SK-N-SH (cell line): ENCODE data around the gene CRIP3. TPM values are rescaled to one million over a fixed set of nuclear protein-coding genes. Genes with fewer than 3 reads are reported as not detected.

Experiments used
- CTCF ChIA-PET: fragments of 300-600, 350-600 bp; formaldehyde crosslinking; extraction: SDS; loops from one replicate; lab custom pipeline; 2021; lab: Yijun Ruan, JAX
- POLR2A ChIA-PET: fragments of 350-600 bp; sonication (Branson Sonifier 250); formaldehyde crosslinking; extraction: SDS; loops from one replicate; lab custom pipeline; 2020; ENCODE audit warnings: antibody characterized with exemption, inconsistent platforms; lab: Yijun Ruan, JAX
- DNase-seq: peaks from one replicate; pipeline ENCODE4 v3.0.0; 2012
- H2AFZ ChIP-seq: fragments of 200-600 bp; sonication (generic); 2 replicates; pipeline ENCODE4 v1.8.1; 2016; ENCODE audit warnings: antibody characterized with exemption, mild to moderate bottlenecking, low read depth
- H3F3A ChIP-seq: fragments of 200-600 bp; sonication (generic); replicated peaks from 2 replicates; pipeline ENCODE3; 2016; ENCODE audit warnings: antibody characterized with exemption, mild to moderate bottlenecking; ENCODE audit not compliant: insufficient read depth
- H3K27ac ChIP-seq, 2 experiments: fragments of 200-500 bp in 1 of 2; fragments of 200-600 bp in 1 of 2; sonication (Bioruptor generic) in 1 of 2; sonication (generic), shearing (Covaris generic) in 1 of 2; 2 replicates each; pipeline versions ENCODE4 v1.5.1 to v1.6.1; 2014 to 2016; ENCODE audit warnings: low read depth in 2 of 2, inconsistent platforms in 1 of 2, low read length in 1 of 2, mild to moderate bottlenecking in 1 of 2, mixed read lengths in 1 of 2
- H3K27me3 ChIP-seq: fragments of 200-600 bp; sonication (generic), shearing (Covaris generic); 2 replicates; pipeline ENCODE4 v1.6.1; 2016; ENCODE audit warnings: mixed run types; ENCODE audit not compliant: insufficient read depth
- H3K36me3 ChIP-seq, 2 experiments: fragments of 200-500 bp in 1 of 2; fragments of 200-600 bp in 1 of 2; sonication (Bioruptor generic) in 1 of 2; sonication (generic) in 1 of 2; replicated peaks in 1 of 2; 2 replicates each; pipeline versions ENCODE3 to v1.5.1; 2014 to 2016; ENCODE audit warnings: low read length in 1 of 2, mild to moderate bottlenecking in 1 of 2; ENCODE audit not compliant: insufficient read depth in 2 of 2, control insufficient read depth in 1 of 2
- H3K4me1 ChIP-seq, 2 experiments: fragments of 200-500 bp in 1 of 2; fragments of 200-600 bp in 1 of 2; sonication (Bioruptor generic) in 1 of 2; sonication (generic), shearing (Covaris generic) in 1 of 2; 2 replicates each; pipeline versions ENCODE4 v1.5.1 to v1.6.1; 2014 to 2016; ENCODE audit warnings: low read depth in 1 of 2, low read length in 1 of 2, mixed run types in 1 of 2; ENCODE audit not compliant: insufficient read depth in 2 of 2, control insufficient read depth in 1 of 2
- H3K4me2 ChIP-seq: fragments of 200-600 bp; sonication (generic), shearing (Covaris generic); 2 replicates; pipeline ENCODE4 v1.6.1; 2017; ENCODE audit warnings: mixed run types
- H3K4me3 ChIP-seq, 2 experiments: fragments of 200-500 bp in 1 of 2; fragments of 200-600 bp in 1 of 2; sonication (Bioruptor generic) in 1 of 2; sonication (generic), shearing (Covaris generic) in 1 of 2; 2 replicates each; pipeline versions ENCODE4 v1.5.1 to v1.8.1; 2014 to 2016; ENCODE audit warnings: low read depth in 2 of 2, inconsistent platforms in 1 of 2, low read length in 1 of 2, mild to moderate bottlenecking in 1 of 2, mixed read lengths in 1 of 2, moderate library complexity in 1 of 2
- H3K79me2 ChIP-seq: fragments of 200-600 bp; sonication (generic); 2 replicates; pipeline ENCODE4 v1.8.1; 2017; ENCODE audit warnings: mild to moderate bottlenecking; ENCODE audit not compliant: insufficient read depth
- H3K9ac ChIP-seq: fragments of 200-600 bp; sonication (generic); 2 replicates; pipeline ENCODE4 v1.6.1; 2017; ENCODE audit warnings: mixed run types
- H3K9me2 ChIP-seq: fragments of 200-600 bp; sonication (generic); 2 replicates; pipeline ENCODE4 v1.6.1; 2017; ENCODE audit warnings: mixed run types
- H3K9me3 ChIP-seq: fragments of 200-600 bp; sonication (generic); 2 replicates; pipeline ENCODE4 v1.6.1; 2017; ENCODE audit warnings: mixed run types, mild to moderate bottlenecking, moderate library complexity
- H4K20me1 ChIP-seq: fragments of 200-600 bp; sonication (generic); 2 replicates; pipeline ENCODE4 v1.6.1; 2017; ENCODE audit warnings: mild to moderate bottlenecking, mixed run types; ENCODE audit not compliant: insufficient read depth
- CHD2 ChIP-seq: fragments of 150-350 bp; IDR thresholded peaks from 2 replicates; pipeline ENCODE4 v1.6.1; 2018; ENCODE audit warnings: low read length; ENCODE audit not compliant: partially characterized antibody
- ELF1 ChIP-seq: IDR thresholded peaks from 2 replicates; pipeline ENCODE4 v1.4.0; 2012
- EP300 ChIP-seq, 2 experiments: IDR thresholded peaks; 2 replicates each; pipeline versions ENCODE4 v1.4.0 to v1.6.1; 2012; ENCODE audit warnings: borderline replicate concordance in 1 of 2, low read depth in 1 of 2, low read length in 1 of 2
- EZH2phosphoT487 ChIP-seq: fragments of 200-600 bp; sonication (generic); IDR thresholded peaks from 2 replicates; pipeline ENCODE4 v1.6.1; 2017; ENCODE audit warnings: low read depth, mixed run types, mild to moderate bottlenecking, antibody characterized with exemption, moderate library complexity, borderline replicate concordance
- FOSL2 ChIP-seq: IDR thresholded peaks from 2 replicates; pipeline ENCODE4 v1.4.0; 2012; ENCODE audit warnings: low read depth, mild to moderate bottlenecking, moderate library complexity, borderline replicate concordance
- FOXJ3 ChIP-seq: sonication (generic); formaldehyde crosslinking; IDR thresholded peaks from 2 replicates; pipeline ENCODE4 v1.5.1; 2020; ENCODE audit warnings: mild to moderate bottlenecking, missing genetic modification reagents
- GABPA ChIP-seq: IDR thresholded peaks from 2 replicates; pipeline ENCODE4 v1.4.0; 2012; ENCODE audit warnings: low read depth, mild to moderate bottlenecking
- MAX ChIP-seq: IDR thresholded peaks from 2 replicates; pipeline ENCODE4 v1.4.0; 2012; ENCODE audit warnings: low read depth
- MEF2A ChIP-seq: IDR thresholded peaks from 2 replicates; pipeline ENCODE4 v1.4.0; 2012; ENCODE audit warnings: low read depth, borderline replicate concordance
- MXI1 ChIP-seq: IDR thresholded peaks from 2 replicates; pipeline ENCODE4 v1.6.1; 2012; ENCODE audit warnings: mild to moderate bottlenecking, low read depth, low read length, improper control_type of control experiment
- RAD21 ChIP-seq: IDR thresholded peaks from 2 replicates; pipeline ENCODE4 v1.6.1; 2012; ENCODE audit warnings: mild to moderate bottlenecking, low read length
- REST ChIP-seq: IDR thresholded peaks from 2 replicates; pipeline ENCODE4 v1.6.1; 2012; ENCODE audit warnings: mild to moderate bottlenecking, low read depth, low read length, moderate library complexity
- RFX5 ChIP-seq: IDR thresholded peaks from 2 replicates; pipeline ENCODE4 v1.6.1; 2012; ENCODE audit warnings: mild to moderate bottlenecking, improper control_type of control experiment, low read length
- RXRA ChIP-seq: IDR thresholded peaks from 2 replicates; pipeline ENCODE4 v1.4.0; 2012; ENCODE audit warnings: low read depth, mild to moderate bottlenecking, borderline replicate concordance
- SMC3 ChIP-seq: IDR thresholded peaks from 2 replicates; pipeline ENCODE4 v1.6.1; 2012; ENCODE audit warnings: low read depth, low read length, improper control_type of control experiment
- TCF12 ChIP-seq: IDR thresholded peaks from 2 replicates; pipeline ENCODE4 v1.4.0; 2012
- TEAD4 ChIP-seq: IDR thresholded peaks from 2 replicates; pipeline ENCODE4 v1.4.0; 2012; ENCODE audit warnings: mild to moderate bottlenecking, borderline replicate concordance; ENCODE audit not compliant: insufficient read depth
- USF2 ChIP-seq: fragments of 150-350 bp; IDR thresholded peaks from 2 replicates; pipeline ENCODE4 v1.6.1; 2017; ENCODE audit warnings: antibody characterized with exemption, low read length, low read depth, borderline replicate concordance
- YY1 ChIP-seq: IDR thresholded peaks from 2 replicates; pipeline ENCODE4 v1.4.0; 2012; ENCODE audit warnings: low read depth, mild to moderate bottlenecking
- polyA plus RNA-seq, 3 experiments: library from polyadenylated mRNA; depleted of rRNA; stranded (reverse); fragments of >200 nt; gene quantifications; 2 replicates each; pipeline ENCODE4 v1.2.3, GENCODE V29; 2012

CRIP3 gene
- polyA plus RNA-seq, 1 of the 3 experiments (the other 2 are of a cell fraction) = not detected

GRCh38 chr6:43310624-43311023, 2.0 kb upstream of the CRIP3 start:
- no peak for DNase-seq
- no peaks in the 10 kb centered on the region; a peak in 1 of 4 replicates for H3K4me1 ChIP-seq
- no peaks in the 10 kb centered on the region for H3F3A ChIP-seq
- no peak overlapping the region for H2AFZ ChIP-seq
- no peaks in the 10 kb centered on the region for H3K27me3 ChIP-seq
- no peaks in the 10 kb centered on the region for H4K20me1 ChIP-seq
- TF ChIP-seq FOXJ3 (CRISPR knock-in tag) (no peak), MEF2A (no peak), MAX (no peak), TCF12 (no peak), TEAD4 (no peak), EP300 (IDR thresholded peaks at IDR 0.05; ENCODE audit: borderline replicate concordance in 1 of 2, low read depth in 1 of 2, low read length in 1 of 2) (no peak), REST (no peak), FOSL2 (no peak), ELF1 (no peak), YY1 (no peak), MXI1 (no peak), USF2 (no peak), RAD21 (no peak), CHD2 (no peak), RXRA (no peak), SMC3 (no peak), GABPA (no peak), EZH2phosphoT487 (no peak), RFX5 (no peak)
- ChIA-PET CTCF (no interaction called here), POLR2A (no interaction called here)
- no peaks in the 10 kb centered on the region for H3K9me2 ChIP-seq
- no peaks in the 10 kb centered on the region for H3K9me3 ChIP-seq
- H3K4me2 ChIP-seq = no peak overlapping the region
- H3K9ac ChIP-seq = no peak overlapping the region
- H3K79me2 ChIP-seq = no peaks in the 10 kb centered on the region
- no peak overlapping the region for H3K4me3 ChIP-seq
- H3K27ac ChIP-seq = no peak overlapping the region
- no peaks in the 10 kb centered on the region for H3K36me3 ChIP-seq
